Measurements from ENCODE around the gene ETNK2.

DNA sequence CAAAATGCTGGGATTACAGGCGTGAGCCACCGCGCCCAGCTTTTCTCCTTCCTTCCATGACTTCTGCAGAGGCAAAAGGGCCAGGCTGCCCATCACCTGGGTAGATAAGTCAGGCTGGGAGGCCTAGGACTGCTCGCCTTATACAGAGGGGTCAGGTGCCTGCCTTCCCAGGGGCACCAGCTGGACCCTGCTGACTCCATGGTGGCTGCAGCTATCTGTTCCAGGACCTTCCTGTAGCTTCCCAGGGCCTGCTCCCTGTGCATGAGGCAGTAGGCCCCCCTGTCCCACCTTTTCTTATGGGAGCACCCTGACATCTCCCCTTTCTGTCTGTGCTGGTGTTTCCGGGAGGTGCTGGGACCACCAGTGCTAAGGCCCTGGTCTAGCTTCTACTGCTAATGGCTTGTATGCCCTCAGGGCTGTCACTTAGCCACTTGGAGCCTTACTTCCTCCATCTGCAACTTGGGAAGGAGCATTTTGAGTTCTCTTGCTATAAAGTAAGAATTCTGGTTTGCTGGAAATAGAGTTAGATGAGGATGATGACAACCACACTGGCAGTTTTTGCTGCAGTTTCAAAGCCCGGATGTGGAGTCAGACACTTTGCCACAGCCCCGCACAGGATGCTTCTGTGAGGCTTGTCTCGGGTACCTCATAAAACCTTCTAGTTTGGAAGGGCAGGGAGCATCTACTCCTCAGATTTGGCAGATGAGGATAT lies 64.5 kb downstream of the ETNK2 start:
- no peak for TF ChIP-seq EZH2 (IDR thresholded peaks at IDR 0.05; ENCODE audit: borderline replicate concordance, insufficient read depth, low read depth, low read length, poor library complexity, severe bottlenecking)
- TF ChIP-seq, protein P1, sequence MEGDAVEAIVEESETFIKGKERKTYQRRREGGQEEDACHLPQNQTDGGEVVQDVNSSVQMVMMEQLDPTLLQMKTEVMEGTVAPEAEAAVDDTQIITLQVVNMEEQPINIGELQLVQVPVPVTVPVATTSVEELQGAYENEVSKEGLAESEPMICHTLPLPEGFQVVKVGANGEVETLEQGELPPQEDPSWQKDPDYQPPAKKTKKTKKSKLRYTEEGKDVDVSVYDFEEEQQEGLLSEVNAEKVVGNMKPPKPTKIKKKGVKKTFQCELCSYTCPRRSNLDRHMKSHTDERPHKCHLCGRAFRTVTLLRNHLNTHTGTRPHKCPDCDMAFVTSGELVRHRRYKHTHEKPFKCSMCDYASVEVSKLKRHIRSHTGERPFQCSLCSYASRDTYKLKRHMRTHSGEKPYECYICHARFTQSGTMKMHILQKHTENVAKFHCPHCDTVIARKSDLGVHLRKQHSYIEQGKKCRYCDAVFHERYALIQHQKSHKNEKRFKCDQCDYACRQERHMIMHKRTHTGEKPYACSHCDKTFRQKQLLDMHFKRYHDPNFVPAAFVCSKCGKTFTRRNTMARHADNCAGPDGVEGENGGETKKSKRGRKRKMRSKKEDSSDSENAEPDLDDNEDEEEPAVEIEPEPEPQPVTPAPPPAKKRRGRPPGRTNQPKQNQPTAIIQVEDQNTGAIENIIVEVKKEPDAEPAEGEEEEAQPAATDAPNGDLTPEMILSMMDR (IDR thresholded peaks at IDR 0.05), result no peak
